Transverse colon (tissue), 4 donors: ENCODE results near the gene ITPRIPL1.

ENCODE experiments used
- EP300 ChIP-seq: sonication (generic); formaldehyde crosslinking; IDR thresholded peaks from one replicate; pipeline ENCODE4 v1.6.1; 2017; ENCODE audit warnings: antibody characterized with exemption, low read depth
- POLR2A ChIP-seq: fragments of 450-650 bp; IDR thresholded peaks from one replicate; pipeline ENCODE4 v1.6.1; 2016; ENCODE audit warnings: antibody characterized with exemption, mild to moderate bottlenecking, moderate library complexity
- POLR2AphosphoS5 ChIP-seq, 3 donors: sonication (generic); formaldehyde crosslinking; IDR thresholded peaks; one replicate each; pipeline ENCODE4 v1.6.1; 2016; ENCODE audit warnings: antibody characterized with exemption in 3 of 3
- TF ChIP-seq, protein P1 (sequence below), 5 experiments: fragments of 200-600 bp in 3 of 5; fragments of 450-650 bp in 2 of 5; sonication (generic) in 3 of 5; IDR thresholded peaks; 1 replicate in 2 of 5; 2 replicates in 3 of 5; pipeline ENCODE4 v1.5.1; 2016 to 2017; ENCODE audit warnings: antibody characterized with exemption in 5 of 5, inconsistent platforms in 3 of 5, mild to moderate bottlenecking in 2 of 5, moderate library complexity in 1 of 5

DNA sequence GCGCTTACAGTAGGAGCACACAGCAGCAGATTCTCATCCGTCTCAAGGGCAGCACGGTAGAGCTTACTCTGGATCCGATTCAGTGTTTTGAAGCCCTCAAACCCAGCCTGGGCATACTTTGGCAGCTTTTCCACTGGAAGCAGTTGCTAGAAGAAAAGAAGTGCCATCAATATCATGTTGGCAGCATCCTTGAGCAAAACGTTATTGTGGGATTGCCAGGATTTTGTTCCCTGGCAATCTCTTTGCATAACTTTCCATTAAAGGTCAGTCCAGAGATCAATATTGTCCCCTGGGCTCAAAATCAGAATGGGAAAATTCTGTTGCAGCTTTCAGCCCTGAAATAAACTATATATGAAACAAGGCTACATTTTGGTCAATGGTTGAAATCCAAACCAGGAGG is 28.2 kb upstream of the ITPRIPL1 start:
- TF ChIP-seq, protein P1, sequence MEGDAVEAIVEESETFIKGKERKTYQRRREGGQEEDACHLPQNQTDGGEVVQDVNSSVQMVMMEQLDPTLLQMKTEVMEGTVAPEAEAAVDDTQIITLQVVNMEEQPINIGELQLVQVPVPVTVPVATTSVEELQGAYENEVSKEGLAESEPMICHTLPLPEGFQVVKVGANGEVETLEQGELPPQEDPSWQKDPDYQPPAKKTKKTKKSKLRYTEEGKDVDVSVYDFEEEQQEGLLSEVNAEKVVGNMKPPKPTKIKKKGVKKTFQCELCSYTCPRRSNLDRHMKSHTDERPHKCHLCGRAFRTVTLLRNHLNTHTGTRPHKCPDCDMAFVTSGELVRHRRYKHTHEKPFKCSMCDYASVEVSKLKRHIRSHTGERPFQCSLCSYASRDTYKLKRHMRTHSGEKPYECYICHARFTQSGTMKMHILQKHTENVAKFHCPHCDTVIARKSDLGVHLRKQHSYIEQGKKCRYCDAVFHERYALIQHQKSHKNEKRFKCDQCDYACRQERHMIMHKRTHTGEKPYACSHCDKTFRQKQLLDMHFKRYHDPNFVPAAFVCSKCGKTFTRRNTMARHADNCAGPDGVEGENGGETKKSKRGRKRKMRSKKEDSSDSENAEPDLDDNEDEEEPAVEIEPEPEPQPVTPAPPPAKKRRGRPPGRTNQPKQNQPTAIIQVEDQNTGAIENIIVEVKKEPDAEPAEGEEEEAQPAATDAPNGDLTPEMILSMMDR (IDR thresholded peaks at IDR 0.05) = no peak
- no peak for TF ChIP-seq POLR2AphosphoS5 (IDR thresholded peaks at IDR 0.05)
- TF ChIP-seq POLR2A = no peak
- TF ChIP-seq EP300 = no peak
